Ureter (tissue), 1 donor: ENCODE data around the gene UVRAG. TPM values are rescaled to one million over a fixed set of nuclear protein-coding genes. Genes with fewer than 3 reads are reported as not detected.

Source experiments
- DNase-seq: peaks from one replicate; pipeline ENCODE4 v3.0.0-alpha.2; 2020; ENCODE audit warnings: low spot score
- total RNA-seq: library from RNA; stranded (reverse); gene quantifications from one replicate; pipeline ENCODE4 v1.2.4, GENCODE V29; 2023
- donor health status: DM: yes; HTN: yes; CAD: no.

UVRAG gene
- total RNA-seq, 1 donor from 2014 or later: 33.6 TPM

DNA sequence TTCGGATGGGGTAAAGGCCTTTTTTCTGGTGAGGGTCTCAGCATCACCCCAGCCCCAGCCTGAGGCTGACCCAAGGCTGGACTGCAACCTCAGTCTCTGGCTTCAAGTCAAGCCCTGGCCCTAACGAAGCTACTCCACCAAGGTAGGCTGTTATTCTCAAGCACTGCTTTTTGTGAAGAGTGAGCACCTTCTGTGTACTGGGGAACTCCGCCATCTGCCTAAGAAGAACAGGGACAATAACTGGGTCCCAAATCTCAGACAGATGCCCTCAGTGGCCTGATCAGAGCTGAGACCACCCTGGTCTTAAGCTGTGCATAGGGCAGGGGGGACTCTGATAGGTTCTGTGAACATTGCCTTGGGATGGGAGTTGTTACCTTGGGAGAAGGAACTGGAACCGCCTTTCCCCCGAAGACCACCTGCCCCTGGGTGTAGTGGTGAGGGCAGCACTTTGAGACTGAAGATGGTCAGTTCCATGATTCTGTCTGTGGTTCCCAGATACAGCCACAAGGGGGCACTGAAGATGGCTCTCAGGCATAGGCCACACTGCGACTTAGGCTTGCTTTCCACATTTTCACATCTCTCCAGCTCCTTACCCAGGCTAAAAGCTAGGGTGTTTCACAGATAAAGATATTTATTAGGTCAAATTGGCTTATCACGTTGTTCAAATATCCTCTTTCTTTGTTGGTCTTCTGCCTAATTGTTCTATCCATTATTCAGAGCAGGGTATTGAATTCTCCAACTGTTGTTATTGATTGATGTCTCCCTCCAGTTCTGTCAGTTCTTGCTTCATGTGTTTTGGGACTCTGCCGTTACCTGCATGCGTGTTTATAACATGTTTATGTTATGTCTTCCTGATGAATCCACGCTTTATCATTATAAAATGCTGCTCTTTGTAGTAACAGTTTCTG lies 11.8 kb upstream of the UVRAG start:
- DNase-seq: peak; percentile 76

DNA sequence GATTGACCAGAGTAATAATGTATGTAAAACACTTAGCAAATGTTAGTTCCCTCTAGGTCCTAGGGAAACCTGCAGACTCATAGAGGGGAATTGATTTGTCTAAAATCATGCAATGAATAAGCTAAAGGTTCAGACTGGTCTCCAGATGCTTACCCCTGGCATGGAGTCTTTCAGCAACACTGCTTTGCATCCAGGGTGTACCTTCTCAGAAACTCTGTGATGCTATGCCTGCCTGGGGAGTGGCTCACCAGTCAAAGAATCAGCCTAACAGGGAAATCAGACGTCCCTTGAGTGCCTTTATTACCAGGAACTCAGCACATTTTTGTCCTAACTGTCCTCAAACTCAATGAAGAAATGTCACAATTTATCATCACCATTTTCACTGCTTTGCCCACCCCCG lies 5.9 kb upstream of the UVRAG start:
- no peak for DNase-seq

DNA sequence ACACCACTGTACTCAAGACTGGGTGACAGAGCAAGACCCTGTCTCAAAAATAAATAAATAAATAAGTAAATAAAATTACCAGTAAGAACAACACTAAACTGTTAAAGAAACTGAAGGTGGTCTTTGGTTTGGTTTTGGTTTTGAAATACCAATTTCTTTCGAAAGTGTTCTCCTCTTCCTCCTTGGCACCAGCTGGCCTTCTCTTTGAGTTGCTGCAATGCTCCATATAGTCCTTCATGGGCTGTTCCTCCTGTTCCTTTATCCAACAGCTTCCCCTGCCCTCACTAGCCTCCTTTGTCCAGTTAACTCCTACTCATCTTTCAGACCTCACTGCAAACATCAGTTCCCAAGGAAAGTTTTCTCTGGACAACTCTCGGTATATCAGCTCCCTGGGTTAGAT lies 5.0 kb upstream of the UVRAG start:
- DNase-seq: no peak

DNA sequence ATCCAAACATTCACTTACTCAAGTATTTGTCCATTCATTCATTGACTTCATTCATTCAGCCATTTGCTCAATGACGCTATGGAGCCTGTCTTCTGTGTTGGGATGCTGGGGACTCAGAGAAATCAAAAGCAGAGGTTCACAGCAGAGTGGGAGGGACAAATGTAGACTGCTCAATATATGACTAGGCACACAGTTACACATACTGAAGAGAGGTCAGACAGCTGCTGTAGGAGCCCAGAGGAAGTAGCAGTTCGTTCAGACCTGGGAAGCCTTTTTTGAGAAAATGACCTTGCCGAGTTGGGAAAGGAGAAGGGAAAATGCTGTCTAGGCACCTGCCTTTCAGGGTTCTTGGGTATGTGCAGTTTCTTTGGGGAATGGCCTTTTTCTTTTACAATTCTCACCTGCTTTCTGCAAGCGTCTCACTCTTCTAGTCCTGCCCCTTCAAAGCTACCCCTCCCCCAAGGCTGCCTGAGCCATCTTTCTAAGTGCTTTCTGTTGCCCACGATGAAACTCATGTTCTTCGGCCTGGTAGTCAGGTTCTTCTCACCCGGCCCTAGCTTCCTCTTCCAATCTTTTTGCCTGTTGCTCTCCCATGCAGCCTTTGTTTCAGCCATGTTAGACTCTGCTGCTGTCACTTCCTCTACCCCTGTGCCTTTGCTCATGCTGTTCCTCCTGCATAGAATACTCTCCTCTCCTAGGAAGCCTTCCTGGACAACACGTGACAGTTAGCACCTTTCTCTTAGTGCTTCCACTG lies 4.2 kb upstream of the UVRAG start:
- DNase-seq: no peak

DNA sequence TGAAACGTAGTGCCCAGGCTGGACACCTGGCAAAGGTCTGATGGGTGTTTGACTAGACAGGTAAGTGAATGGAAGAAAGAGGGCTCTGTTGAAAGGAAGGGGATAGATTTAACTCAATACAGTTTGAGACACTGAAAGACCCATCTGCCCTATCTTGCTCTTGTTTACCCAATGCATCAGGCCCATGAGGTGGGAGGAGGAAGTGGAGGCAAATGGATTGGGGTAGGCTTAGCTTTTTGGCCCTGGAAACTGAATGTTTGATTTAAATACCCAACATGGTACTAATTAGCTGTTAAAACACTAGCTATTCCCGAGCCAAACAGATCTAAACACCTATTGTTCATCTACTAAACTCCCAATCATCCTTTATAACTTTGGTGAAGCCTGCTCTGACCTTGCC lies 3.5 kb upstream of the UVRAG start:
- DNase-seq: no peak

DNA sequence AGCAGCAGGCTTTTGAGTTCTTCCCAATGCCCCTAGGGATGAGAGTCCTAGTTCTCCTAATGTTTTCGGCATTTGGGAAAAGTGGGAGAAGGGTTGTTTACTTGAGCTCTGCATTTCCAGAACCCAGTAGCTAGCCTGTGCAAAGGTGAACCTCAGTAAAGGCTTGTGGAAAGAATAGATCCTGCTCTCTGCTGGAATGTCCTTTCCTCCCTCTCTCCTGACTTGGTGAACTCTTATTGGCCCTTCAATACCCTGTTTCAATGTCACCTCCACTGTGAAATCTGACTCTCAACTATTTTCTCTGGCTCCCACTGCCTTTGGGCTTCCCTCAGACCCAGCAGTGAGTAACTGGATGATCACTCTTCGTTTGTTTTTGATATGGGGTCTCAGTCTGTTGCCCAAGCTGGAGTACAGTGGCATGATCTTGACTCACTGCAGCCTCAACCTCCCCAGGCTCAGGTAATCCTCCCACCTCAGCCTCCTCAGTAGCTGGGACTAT lies 2.4 kb upstream of the UVRAG start:
- no peak for DNase-seq

DNA sequence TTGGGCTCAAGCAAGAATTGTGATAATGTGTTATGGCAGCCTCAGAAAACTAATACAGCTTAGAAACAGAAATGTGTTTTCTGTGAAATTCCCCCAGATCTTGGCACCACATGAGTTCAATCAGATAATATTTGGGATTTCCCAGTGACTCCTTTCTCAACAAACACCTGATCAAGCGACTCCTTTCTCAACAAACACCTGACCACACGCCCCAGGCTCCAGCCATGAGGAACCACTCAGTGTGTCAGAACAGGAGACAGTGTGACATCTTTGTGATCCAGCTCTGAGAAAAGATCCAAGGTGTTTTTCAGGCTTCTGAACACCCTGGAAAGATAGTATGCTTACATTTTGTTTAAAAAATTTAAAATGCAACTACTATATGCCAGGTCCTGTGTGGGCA lies 1.9 kb upstream of the UVRAG start:
- DNase-seq: no peak

DNA sequence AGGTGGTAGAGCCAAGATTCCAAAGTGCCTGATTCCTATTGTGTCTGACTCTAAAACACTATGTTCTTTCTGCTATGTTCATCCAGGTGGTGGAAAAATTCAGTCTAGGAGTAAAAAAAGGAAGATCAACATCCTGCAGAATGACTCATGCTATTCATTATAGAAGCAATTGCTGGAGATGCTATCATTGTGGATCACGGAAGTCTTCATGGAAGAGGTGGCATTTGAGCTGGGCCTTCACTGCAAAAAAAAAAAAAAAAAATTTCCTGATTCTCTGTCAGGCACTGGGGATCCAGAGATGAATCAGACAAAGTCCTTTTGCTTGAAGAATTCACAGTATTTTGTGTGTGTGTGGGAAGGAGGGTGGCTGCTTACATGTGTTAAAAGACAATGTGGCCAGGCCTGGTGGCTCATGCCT lies 1.4 kb upstream of the UVRAG start:
- no peak for DNase-seq

DNA sequence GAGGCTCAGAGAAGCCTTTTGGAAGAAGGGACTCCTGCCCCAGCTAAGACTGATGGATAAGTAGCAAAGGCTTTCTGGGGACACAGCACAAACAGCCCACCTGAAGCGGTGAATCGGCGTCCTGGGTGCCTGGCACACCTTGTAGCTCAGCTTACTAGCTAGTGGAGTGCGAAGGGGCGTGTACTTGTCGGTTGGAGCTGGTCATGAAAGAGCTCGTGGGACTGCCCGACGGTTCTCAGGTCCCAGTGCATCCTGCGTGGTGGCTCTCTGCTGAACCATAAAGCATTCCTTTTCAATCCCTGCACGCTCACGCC lies 690 bp upstream of the UVRAG start:
- DNase-seq: no peak

DNA sequence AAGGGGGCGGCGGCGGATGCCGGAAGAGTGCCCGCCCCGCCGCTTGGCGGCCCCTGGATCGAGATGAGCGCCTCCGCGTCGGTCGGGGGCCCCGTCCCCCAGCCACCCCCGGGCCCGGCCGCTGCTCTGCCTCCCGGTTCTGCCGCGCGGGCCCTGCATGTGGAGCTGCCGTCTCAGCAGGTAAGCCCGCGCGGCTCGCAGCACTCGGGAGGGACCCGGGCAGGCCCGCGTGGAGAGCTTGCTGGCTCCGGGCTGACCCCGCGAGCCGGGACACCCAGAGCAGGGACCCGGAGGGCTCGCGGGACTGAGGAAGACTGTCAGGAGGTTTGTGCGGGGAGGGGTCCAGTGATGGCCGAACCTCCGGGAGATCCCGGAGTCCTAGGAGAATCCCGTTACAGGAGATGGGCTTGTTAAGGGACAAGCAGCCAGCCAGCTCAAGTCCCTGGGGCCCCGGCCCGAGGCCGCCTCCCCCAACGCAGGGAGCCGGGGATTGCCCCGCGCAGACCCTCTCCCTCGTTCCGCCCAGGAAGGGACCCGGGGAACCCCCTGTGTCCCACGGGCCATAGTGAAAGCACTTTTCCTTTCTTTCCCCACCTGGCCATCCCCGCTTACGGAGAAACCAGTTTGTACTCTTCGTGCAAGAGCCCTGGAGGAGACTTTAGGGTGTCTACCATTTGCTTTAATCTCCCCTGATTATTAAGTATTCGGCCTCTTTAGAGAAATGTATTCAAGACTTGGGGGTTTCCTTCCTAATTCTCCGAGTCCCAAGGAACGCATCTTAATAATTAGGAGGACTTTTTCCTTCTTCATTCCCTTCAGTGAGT lies 547 bp downstream of the UVRAG start:
- no peak for DNase-seq

DNA sequence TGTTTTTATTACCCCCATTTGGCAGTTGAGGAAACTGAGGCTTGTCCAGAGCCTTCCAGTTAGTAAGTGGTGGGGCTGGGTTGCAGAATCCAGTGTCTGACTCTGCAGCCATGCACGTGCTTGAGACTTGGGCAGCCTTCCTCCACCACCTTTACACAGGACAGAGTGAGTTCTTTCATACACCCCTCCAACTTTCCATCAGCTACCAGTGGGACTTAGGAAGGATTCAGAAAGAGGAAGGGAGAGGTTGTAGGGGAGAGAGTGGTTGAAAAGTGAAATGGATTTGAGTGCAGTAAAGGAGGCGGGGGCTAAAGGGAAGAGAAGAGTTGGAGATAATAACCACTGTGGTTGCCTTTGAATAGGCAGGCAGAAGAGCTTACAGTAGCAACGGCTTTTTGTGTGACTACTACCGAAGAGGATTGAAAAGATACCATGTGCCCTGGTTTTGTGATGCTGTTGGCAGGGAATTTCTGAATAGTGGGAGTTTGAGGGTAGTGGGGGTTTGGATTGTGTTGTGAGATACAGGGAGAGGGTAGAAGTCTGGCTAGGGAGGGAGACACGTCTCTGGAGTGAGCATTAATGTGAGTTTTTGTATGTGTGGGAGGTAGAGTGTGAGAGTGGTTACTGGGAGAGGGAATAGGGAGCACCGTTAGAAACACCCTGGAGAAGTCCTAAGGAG lies 1.7 kb downstream of the UVRAG start:
- DNase-seq: no peak

DNA sequence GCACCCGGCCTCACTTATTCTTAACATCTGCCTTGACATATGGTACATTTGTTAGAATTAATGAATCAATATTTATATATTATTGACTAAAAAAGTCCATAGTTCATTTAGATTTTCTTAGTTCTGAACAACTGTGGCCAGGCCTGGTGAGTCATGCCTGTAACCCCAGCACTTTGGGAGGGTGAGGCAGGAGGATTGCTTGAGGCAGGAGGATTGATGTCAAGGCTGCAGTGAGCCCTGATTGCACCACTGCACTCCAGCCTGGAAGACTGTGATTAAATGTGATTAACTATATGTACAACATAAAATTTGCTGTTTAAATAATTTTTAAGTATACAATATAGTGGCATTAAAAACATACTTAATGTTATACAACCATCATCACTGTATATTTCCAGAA lies 5.6 kb downstream of the UVRAG start:
- DNase-seq: no peak

DNA sequence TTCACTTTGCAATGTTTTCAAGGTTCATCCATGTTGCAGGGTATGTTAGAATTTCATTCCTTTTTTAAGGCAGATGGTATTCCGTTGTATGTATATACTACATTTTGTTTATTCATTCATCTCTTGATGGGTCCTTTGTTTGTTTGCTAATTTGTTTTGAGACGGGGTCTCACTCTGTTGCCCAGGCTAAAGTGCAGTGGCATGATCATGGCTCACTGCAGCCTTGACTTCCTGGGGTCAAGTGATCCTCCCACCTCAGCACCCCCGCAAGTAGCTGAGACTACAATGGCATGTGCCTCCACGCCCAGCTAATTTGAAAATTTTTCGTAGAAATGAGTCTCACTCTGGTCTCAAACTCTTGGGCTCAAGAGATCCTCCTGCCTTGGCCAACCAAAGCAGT lies 6.2 kb downstream of the UVRAG start:
- DNase-seq: no peak

DNA sequence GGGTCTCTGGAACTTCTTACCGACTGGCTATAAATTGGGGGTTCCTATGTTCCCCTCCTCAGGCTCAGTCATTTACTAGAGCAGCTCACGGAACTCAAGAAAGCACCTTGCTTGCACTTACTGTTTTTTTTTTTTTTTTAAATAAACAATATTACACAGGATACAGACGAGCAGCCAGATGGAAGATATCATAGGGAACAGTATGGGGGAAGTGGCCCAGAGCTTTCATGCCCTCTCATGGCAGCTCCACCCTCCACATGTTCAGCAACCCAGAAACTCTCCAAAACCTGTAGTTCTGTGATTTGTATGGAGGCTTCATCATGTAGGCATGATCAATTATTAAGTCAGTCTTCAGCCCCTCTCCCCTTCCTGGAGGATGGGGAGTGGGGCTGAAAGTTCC lies 7.5 kb downstream of the UVRAG start:
- DNase-seq: no peak

DNA sequence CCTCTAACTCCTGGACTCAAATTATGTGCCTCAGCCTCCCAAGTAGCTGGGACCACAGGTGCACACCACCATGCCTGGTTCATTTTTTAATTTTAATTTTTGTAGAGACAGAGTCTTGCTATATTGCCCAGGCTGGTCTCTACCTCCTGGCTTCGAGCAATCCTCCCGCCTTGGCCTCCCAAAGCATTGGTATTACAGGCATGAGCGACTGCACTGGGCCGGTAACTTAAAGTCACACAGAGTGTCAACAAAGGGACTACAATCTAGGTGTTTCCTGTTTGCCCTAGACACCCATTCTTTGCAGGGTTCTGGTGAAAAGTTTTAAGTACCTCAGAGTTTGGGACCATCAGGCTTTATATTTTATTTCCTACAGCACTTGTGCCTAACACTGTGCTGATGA lies 8.4 kb downstream of the UVRAG start:
- DNase-seq: no peak

DNA sequence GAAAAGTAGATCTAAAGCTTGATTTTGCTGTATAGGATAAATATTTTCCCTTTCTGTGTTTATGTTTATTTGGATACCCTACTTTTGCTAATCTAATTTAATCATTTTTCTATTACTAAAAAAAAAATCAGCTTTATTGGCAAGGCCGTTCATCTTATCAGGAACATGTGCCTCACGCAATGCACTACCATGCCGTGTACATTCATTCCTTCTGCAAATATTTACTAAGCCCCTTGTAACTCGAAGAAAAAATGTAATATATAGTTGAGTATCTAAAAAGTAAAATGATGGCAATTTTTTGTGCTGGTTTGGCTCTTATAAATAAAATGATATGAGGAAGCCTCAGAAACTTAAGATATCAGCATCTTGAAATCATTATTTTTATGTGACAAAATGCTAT lies 8.9 kb downstream of the UVRAG start:
- no peak for DNase-seq

DNA sequence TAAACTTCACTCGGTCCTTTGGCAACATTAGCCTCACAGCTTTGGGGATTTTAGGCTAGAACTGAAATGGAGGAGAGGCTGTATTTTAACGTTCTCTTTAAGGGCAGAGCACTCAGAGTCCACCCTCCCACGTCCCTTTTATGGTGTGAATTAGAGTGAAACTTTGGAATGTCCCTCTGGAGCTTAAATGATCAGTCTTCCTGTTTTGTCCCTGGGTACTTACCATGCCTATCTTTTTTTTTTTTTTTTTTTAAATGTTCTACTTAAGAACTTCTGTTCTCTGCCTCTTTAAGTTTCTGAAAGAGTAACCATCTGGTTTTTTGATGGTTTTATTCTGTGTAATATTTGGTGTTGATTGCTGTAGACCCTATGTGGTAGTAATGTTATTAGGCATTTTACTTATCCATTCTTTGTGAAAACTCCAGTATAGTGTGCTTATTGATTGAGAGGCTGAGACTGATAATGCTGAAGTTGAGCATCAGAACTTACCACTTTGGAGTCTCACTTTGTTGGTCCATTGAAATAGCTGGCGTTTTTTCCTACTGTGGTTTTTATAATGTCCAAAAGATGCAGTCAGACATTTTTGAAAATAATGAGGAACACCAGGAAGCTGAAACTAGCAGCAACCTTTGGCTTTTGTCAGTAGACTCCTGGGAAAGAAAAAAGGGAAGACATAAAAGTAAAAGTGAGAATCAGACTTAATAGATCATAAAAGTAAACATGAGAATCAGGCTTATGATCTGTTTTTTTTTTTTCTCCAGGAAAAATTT lies 11.6 kb downstream of the UVRAG start:
- DNase-seq: no peak

DNA sequence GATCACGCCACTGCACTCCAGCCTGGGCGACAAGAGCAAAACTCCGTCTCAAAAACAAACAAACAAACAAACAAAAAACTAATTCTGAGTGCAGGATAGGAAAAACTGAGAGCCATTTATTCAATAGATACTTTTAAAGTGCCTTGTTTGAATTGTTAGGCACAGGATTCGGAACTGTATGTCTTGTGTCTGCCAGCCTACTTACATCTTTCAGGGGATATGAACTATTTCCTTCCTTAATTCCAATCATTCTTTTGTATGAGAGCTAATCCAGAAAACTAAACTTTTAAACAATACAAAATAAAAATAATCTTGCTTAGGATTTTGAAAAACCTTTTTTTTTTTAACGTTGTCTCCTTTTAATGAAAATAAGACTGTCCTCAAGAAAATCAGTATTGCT lies 12.6 kb downstream of the UVRAG start:
- DNase-seq: no peak

DNA sequence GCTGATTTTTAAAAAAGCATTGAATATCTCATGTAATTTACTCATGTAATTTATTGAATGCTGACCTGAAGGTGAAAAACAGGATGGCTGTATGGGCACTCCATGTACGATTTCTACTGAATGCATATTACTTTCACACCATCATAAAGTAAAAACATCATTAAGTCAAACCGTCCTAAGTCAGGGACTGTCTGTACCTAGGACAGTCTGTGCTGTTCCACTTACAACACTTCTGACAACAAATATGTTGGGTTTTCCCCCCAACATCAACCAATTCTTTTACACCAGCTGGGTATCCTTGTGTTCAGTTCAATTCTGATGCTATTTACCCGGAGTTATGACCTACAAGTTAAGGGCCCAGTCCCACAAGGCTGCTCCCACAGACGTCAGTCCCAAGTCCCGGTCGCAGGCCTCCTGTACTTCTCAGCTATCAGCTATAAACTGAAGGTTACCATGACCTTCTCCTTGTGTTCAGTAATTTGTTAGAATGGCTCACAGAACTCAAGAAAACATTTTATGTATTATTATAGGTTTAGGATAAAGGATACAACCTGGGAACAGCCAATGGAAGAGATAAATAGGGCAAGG lies 17.0 kb downstream of the UVRAG start:
- DNase-seq: no peak

DNA sequence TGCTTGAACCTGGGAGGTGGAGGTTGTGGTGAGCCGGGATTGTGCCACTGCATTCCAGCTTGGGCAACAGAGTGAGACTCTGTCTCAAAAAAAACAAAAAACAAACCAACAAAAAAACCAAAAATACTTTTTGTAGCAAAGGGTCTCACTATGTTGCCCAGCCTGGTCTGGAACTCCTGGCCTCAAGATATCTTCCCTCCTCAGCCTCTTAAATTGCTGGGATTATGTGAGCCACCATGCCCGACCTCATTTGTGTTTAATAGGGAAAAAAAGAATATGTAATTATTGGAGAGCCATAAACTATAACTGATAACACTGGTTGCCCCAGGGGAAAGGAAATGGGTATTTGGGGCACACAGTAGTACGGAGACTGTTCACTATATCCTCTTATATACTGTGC lies 19.7 kb downstream of the UVRAG start:
- no peak for DNase-seq

DNA sequence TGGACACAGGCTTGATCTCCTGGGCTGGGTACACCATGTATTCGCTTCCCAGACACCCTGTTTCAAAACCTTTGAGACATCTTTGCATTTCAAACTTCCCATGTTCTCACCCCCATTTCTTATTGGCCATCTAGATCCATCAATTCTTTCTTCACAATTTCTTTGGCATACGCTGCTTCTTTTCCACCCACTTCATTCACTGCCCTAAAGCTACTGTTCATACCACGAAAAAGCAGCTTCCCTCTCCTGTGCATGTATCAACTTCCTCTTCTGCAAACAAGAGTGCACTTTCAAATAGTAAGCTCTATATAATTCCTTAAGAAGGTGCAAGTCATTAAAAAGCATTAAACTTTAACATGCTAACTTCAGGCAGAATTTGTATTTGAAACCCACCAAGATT lies 21.4 kb downstream of the UVRAG start:
- no peak for DNase-seq
